Left colon (tissue), 2 donors: ENCODE results near the gene IL37. TPM values are rescaled to one million over a fixed set of nuclear protein-coding genes. Genes with fewer than 3 reads are reported as not detected.
"Not testable (repeated sequence)": the region's sequence is repeated elsewhere in the genome, so short reads cannot be mapped to it uniquely, and the experiment has no call there.

ENCODE experiments used
- ATAC-seq: fragments of 200-7000 bp; cut with Tn5 transposase; one replicate; pipeline ENCODE4 v1.9.1; 2020; ENCODE audit warnings: mild to moderate bottlenecking, moderate library complexity
- DNase-seq, 2 donors: peaks; one replicate each; pipeline ENCODE4 v3.0.0-alpha.2; 2020
- intact Hi-C, 2 donors: fragments of 100-400 bp; cut with DNase I in 1 of 2; cut with micrococcal nuclease in 1 of 2; formaldehyde crosslinking; loops; one replicate each; pipeline versions ENCODE4 v1.11.2 to v1.14.0; 2022; cut with DNase I, micrococcal nuclease
- total RNA-seq, 2 donors: library from RNA; stranded (reverse); fragmentation: NEBNext Ultra II Directional; extraction: Animal tissue kit (Norgen Biotek cat#: 25700); gene quantifications; one replicate each; pipeline ENCODE4 v1.2.1, GENCODE V29; 2021
- donor health status: DM: no; HTN: no; CAD: no.
- donor health status: DM: yes; HTN: yes; CAD: no.

Gene IL37
- total RNA-seq, 2 donors from 2014 or later: 0.64 to 1.5 TPM

DNA sequence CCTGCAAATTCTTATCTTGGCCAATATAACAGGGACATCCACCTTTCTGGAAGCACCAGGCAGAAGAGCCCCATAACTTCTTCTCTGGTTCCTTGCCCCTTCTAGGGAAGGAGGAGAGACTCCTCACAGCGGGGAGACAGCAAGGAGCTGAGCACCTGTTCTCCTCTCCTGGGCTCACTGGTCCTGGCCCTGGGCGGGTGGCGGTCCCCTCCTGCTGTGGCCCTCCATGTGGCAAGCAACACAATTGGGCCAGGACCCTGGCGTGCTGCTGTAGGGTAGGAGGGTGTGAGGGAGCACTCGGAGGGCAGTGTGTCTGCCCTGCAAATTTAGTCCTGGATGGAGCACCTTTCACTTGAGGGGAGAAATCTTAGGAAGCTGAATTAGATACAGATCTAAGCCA, 6.9 kb downstream of the IL37 start:
- ATAC-seq (no peak), DNase-seq (no peak)
- intact Hi-C loops: no loop called here

DNA sequence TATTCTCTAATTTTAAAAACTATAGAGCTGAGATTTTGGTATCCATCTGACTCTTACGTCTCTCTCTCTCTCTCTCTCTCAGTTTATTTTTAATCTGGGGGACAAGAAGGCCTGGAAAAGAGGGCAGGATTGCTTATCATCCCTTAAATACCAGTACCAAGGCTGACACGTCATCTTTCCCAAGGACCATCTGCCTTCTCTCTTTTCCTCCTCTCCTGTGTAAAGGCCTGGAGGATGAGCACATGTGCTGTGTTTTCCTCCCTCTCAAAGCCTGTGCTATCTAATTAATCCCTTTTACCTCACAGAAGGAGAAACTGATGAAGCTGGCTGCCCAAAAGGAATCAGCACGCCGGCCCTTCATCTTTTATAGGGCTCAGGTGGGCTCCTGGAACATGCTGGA, 7.3 kb downstream of the IL37 start:
- no peak for ATAC-seq
- intact Hi-C loops: no loop called here
- DNase-seq: no peak

DNA sequence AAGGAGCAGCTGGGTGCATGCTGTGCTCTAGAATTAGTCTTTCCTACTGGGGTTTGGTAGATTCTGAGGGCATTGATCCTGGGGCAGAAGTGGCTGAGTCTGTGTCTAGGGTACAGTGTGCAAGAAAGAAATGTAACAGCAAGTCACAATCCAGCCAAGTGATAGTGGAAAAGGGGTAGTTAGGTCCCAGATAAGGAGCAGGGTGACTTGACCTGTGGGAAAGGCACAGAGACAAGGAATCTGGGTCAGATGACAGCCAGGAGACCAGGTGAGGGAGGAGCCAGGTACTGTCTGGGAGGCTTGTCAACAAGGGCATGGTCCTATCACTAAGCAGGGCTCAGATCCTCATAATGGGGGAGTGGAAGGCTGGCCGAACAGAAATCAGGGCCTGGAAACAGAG, 8.1 kb downstream of the IL37 start:
- DNase-seq (no peak), ATAC-seq (peak; percentile 43)
- intact Hi-C loops: no loop called here

DNA sequence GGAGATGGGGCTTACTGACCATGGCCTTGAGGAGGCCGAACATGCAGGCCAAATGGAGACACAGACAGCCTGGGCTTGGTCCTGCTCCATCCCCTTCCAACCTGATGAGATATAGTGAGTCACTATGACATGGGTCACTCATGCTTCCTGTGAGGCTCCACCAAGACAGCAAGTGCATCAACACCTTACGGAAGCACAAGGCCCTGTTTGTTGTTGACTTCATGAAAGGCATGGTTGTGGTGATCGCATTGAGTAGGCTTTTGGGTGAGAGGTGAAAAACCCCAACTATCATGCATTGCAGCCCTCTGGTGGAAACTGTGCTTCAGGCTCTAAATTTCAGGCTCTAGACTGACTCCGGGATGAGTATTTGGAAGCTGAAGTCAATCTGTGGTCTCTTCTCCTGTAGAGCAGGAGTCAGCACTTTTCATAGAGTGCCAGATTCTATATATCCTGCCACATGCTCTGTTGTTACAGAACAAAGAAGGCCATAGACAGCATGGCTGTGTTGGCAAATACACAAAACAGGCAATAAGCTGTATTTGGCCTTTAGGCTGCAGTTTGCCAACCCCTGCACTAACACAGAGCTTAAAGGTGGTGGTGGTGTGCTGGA, 10.1 kb downstream of the IL37 start:
- no peak for ATAC-seq
- intact Hi-C loops: no loop called here
- DNase-seq: no peak

DNA sequence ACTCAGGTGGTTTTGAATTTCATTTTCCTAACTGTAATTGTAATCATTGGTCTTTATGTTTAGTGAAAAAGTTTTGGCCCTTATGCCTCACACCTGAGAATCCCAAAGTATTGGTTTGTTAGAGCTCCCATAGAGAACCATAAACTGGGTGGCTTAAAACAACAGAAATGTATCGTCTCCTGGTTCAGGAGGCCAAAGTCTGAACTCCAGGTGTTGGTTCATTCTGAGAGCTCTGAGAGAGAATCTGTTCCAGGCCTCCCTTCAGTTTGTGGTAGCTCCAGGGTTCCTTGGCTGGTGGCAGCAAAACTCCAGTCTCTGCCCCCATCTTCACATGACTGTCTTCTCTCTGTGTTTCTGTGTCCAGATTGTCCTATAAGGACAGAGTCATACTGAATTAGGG, 11.0 kb downstream of the IL37 start:
- DNase-seq (no peak), ATAC-seq (peak; percentile 60)
- intact Hi-C loops: no loop called here

DNA sequence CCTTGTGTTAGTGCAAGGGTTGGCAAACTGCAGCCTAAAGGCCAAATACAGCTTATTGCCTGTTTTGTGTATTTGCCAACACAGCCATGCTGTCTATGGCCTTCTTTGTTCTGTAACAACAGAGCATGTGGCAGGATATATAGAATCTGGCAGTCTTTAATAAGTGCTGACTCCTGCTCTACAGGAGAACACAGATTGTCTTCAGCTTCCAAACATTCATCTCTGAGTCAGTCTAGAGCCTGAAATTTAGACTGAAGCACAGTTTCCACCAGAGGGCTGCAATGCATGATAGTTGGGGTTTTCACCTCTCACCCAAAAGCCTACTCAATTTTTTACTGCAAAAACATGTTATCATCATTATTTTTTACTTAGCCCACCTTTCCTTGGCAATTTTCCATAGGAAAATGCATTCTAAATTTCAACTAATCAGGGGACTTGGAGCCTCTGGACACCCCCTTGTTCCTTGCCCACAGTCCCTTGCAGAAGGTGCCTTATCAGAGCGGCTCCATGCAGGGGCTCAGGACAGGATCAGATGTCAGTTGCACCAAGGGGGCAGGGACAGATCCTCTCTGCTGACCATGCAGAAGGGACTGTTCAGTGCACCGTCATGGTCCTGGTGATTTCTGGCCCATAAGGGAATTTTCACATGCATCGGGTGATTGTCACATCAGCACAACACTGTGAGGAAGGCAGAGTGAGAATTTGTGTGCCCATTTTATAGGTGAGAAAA, 12.4 kb downstream of the IL37 start:
- intact Hi-C loops: no loop called here
- ATAC-seq (no peak), DNase-seq (no peak)

DNA sequence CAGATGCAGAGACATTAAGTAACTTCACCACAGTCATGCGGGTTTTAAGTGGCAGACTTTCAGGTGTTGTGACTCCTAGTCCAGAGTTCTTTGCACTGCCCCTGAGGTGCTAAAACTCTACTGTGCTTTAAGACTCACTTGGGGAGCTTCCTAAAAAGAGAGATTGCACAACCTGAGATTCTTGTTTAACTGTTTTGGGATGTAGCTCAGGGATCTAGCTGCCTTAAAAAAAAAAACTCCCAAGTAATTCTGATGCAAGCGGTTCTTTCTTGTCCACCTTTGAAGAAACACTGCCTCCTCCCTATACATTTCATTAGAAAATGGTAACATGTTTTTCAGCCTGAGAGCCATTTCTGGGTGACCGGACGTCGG, 13.0 kb downstream of the IL37 start:
- intact Hi-C loops: no loop called here
- DNase-seq (no peak), ATAC-seq (no peak)

DNA sequence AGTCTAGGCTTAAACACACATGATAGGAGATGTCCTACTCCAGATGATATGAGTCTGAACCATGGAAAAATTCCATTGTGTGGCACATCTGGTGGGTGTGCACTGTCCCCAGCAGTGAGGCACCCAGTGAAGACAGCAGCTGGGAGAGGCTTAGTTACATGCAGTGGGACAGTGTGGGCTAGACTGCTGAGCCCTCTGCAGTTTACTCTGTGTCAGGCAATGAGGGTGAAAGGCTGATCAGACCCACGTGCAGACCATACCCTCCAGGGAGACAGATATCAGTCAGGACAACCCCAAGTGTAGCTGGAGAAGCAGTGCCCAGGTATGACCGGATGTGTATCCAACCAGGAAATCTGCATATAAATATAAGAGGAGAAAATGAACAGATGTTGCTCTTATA, 13.4 kb downstream of the IL37 start:
- DNase-seq (peak in 1 of 2 donors; percentile 20), ATAC-seq (peak; percentile 42)
- intact Hi-C loops: no loop called here

DNA sequence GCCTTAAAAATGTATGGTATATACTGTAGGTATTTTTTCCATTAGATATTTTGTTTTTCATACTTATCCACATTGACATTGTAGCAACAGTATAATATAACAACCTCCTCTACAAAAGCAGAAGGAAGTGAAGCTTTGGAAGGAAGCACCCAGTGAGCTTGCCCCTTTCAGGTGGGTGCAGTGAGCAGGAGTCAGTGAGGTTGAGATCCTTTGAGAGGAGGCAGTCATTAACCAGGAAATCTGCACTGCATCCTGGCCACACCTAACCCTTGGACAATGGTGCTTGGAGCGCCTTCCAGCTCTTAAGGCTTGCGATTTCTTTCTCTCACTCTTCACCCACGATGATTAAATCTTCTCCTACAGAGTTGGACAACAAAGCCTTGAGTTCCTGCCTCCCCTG, 13.9 kb downstream of the IL37 start:
- peak; percentile 45 to 71 for DNase-seq
- intact Hi-C loops: no loop called here
- peak; percentile 95 for ATAC-seq

DNA sequence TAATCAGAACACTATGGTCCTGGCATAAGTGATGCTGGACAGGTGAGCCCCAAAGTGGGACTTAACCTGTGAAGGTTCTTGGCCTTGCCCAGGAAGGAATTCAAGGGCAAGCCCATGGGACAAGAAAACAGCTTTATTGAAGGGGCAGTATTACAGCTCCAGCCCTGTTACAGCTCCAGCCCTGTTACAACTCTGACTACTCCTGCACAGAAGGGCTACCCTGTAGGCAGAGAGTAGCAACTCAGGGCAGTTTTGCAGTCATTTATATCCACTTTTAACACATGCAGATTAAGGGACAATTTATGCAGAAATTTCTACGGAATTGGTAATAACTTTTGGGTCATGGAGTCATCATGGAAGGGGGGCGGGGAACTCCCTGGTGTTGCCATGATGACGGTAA, 15.7 kb downstream of the IL37 start:
- ATAC-seq (no peak), DNase-seq (no peak)
- intact Hi-C loops: no loop called here

DNA sequence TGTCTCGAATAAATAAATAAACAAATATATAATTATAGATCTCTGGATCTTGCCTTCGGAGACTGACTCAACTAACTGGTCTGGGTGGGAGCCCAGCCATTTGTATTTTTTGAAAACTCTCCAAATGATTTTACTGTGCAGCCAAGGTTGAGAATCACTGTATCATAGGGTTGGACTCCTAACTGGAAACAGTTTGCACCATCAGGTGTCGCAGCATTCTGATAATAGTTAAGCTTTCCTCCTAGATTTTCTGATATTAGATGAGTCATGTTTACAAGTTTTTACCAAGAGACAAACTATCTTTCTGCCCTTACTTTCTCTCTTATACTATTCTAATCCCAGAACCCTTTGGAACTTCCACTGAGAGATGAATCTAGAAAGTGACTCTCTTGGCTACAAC, 16.8 kb downstream of the IL37 start:
- DNase-seq (no peak), ATAC-seq (no peak)
- intact Hi-C loops: no loop called here

DNA sequence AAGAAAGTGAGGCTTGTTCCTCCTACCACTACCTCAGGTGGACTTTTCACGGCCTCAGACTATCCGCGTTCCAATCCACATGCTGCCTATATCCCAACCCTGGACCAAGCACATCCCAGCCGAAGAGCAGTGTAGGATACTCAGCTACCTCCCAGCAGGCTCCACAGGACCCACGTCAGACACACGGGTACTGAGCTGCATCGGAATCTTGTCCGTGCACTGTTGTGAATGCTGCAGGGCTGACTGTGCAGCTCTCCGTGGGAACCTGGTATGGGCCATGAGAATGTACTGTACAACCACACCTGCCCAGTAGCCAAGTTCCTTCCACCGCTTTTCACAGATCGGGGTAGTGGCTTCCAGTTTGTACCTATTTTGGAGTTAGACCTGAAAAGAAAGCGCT, 22.3 kb downstream of the IL37 start:
- intact Hi-C loops: no loop called here
- ATAC-seq (no peak), DNase-seq (no peak)

DNA sequence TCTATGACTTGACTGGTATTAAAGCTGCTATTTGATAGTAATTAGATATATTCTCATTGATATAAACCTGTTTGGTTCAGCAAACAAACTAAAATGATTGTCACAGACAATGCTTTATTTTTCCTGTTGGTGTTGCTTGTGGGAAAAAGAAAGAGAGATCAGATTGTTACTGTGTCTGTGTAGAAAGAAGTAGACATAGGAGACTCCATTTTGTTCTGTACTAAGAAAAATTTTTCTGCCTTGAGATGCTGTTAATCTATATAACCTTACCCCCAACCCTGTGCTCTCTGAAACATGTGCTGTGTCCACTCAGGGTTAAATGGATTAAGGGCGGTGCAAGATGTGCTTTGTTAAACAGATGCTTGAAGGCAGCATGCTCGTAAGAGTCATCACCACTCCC, 23.2 kb downstream of the IL37 start:
- ATAC-seq, DNase-seq, intact Hi-C loops: not testable (repeated sequence)

DNA sequence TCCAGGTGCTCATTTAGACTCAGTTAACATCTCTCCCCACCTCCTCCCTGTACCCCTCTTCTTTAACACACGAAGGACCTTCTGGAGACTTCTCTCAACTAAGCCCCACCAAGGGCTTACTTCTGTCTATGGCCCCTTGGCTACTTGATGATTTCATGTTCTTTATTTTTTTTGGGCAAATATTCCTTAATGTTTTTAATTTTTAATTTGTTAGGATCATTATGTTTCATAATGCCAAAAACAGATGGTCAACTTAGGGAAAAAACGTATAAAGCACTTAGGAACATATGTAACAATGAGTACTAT, 25.9 kb downstream of the IL37 start:
- intact Hi-C loops: no loop called here
- ATAC-seq (no peak), DNase-seq (no peak)

DNA sequence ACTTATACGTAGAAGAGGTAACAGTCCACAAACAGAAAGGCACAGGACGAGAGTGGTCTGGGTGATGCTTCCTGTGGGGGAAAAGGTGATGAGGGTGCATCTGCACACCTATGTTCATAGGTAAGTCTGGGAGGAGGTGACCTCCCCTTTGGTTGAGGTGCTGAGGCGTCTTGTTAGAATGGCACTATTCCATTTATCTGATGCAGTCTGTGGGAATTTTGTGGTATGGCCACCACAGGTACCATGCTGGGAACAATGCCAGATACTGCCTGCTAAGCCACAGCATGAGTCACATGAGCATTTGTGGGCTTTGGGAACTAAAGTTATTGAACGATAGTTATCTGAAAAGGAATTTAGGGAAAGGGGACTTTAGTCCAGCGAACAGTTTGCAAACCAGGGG, 27.9 kb downstream of the IL37 start:
- intact Hi-C loops: no loop called here
- no peak for ATAC-seq
- DNase-seq: no peak

DNA sequence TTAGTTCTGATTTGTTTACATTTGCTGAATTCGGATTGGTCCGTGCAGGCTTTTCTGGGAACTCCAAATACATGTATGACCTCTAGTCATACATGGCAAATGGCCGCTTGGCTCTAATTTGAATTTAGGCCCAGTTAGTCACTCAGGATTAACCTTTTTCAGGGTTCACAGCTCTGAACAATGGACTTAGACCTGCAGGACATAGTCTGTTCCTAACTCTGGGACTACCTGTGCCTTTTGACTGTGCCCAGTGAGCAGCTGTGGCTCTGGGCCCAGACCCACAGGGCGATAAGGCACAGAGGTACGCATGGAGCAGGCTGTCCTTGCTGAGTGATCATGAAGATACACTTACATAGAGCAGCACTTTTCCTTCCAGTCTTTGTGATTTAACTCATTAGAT, 28.5 kb downstream of the IL37 start:
- no peak for DNase-seq
- intact Hi-C loops: no loop called here

DNA sequence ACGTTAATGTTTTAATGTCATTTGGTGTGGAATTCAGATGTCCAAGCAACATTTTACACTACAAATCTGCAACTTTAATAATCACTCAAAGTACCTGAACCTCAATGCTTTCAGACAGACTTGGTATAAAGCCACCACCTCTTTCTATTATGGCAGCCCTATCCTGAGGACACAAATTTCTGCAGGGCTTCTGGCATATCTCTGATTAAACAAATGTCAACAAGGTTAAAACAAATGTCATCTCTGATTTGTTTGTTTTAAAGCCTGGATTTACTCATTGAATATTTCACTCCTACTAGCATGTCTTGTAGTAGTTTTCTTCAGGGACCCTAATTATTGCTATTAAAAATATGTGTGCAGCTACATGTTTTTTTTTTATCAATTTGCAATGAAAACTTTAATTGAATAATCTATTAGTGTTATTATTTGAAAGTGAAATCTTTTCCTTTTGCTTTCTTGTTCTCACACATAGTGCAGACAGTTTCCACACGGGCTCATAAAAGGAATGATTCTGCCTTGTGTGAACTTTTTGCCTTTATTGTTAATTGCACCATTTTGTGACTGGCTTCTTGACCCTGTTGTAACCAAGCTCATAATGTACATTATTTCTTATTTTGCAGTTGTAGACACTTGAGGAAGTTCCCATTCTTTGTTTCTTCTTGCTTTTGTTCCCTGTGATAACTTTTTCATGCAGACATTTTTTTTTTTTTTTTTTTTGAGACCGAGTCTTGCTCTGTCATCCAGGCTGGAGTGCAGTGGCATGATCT, 30.1 kb downstream of the IL37 start:
- intact Hi-C loops: loop anchor here in 1 of 2 donors (5.0 kb wide), 1 partner anchor 194 kb away; no protein-coding TSS in a partner anchor
- ATAC-seq (no peak), DNase-seq (no peak)

More for the DNA sequence above, 28.5 kb downstream of the IL37 start:
- no peak for ATAC-seq

DNA sequence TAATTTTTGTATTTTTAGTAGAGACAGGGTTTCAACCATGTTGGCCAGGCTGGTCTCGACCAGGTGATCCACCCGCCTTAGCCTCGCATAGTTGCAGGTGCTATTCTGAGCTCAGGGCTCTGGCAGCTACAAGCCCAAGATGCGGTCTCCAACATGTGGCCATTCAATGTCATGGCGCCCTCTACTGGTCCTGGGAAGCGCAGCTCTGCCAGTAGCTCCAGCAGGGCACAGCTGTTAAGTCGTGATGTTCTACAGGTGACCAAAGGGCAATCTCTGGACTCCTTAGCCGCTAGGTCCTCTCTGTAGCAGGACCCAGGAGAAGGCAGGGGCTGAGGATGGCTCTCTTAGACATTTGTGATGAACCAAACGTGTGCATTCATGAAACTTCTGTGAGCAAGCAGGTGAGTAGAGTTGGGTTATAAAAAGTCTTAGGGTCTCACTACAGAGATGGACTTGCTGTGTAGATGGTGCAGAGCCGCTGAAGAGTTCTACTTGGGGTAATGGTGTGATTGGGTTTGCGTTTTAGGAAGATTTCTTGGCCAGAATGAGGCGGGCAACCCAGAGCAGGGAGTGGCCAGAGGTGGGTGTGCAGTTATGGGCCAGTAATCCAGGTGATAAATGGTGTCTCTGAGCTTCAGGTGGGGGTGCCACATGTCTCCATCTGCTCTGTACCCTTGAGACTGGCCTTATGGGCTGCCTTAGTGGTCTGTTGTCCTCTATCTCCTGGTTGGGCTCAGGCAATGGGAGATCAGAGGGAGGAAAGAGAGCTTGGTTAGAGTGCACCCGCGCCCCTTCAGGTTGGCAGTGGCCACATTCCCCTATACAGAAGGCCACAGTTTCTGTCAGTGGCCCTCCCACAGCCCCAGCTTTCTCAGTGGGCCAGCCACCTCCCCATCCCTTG, 31.0 kb downstream of the IL37 start:
- peak; percentile 80 to 89 for DNase-seq
- intact Hi-C loops: loop anchor here in 1 of 2 donors (5.0 kb wide), 1 partner anchor 195 kb away; no protein-coding TSS in a partner anchor
- ATAC-seq: peak; percentile 99

DNA sequence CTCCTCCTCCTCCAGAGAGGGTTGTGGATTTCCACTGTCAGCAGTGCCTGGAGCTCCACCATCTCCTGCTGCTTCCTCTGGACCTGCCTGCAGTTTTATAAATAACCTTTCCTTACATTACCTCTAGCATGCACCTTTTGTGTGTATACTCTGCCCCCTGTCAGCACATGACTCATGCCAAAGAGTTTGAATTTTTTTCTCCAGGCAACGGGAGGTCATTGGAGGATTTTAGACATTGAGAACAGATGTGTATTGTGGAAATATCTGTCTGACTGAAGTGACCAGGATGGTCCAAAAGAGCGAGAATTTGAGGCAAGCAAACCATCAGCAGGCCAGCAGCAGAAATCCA, 31.7 kb downstream of the IL37 start:
- intact Hi-C loops: loop anchor here in 1 of 2 donors (5.0 kb wide), 1 partner anchor 195 kb away; no protein-coding TSS in a partner anchor
- DNase-seq: no peak

More for the DNA sequence above, 31.7 kb downstream of the IL37 start:
- ATAC-seq: peak; percentile 38
